ENCODE measurements around the gene MKLN1.

GRCh38 chr7:131543298-131543697 is 215.6 kb downstream of the MKLN1 start:
- no peak for TF ChIP-seq CTCF (IDR thresholded peaks at IDR 0.05)
- TF ChIP-seq POLR2A (IDR thresholded peaks at IDR 0.05), result no peak

Data from thyroid gland (tissue), 4 donors.